GM19043 (cell line): Measurements from ENCODE around the gene NID2.

Experiments used
- ATAC-seq: cut with Tn5 transposase; IDR thresholded peaks from one replicate; pipeline ENCODE4 v1.9.1; 2021; ENCODE audit warnings: low read depth; ENCODE audit not compliant: unreplicated experiment

NID2 gene

DNA sequence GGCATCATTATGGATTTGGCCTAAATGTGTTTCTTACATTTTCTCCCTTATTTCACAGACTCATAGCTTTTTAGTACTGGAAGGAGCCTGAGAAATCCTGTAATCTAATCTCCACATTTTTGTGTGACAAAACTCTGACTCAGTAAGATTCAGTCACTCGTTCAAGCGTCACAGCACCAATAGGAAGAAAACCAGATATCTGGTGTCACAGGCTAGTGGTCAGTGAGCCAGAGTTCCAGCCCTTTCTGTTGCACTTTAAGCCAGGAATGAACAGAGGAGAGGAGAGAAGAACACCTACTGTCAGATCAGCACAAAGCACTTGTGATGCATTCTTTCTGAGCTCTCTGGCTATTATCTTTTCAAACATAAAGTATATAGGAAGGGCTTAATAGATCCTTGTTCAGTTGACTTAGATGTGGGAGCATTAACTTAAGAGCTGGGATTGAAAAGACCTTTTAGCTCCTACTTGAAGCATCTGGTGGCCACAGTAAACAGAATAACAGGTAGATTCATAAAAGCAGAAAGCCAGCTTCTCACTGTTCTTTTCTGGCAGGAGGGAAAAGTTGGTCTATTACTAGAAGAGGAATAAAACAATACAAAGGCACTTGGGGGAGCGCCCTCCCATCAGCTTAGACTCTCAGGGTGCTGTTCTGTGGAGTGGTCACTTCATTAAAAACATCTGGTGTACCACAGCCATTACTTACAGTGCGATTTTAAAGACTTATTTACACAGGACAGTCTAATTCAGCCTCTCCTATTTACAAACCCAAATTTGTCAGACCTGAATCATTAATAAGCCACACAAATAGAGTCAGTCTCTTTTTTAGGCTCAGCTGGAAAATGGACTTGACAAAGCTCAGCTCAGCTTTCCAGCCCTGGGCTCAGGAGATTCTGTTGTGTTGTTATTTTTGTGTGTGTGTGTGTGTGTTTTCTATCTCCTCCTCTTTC lies 12.2 kb upstream of the NID2 start:
- ATAC-seq, result no peak

- ATAC-seq, result no peak
Measured at GRCh38 chr14:52080158-52080800, 11.4 kb upstream of the NID2 start.

DNA sequence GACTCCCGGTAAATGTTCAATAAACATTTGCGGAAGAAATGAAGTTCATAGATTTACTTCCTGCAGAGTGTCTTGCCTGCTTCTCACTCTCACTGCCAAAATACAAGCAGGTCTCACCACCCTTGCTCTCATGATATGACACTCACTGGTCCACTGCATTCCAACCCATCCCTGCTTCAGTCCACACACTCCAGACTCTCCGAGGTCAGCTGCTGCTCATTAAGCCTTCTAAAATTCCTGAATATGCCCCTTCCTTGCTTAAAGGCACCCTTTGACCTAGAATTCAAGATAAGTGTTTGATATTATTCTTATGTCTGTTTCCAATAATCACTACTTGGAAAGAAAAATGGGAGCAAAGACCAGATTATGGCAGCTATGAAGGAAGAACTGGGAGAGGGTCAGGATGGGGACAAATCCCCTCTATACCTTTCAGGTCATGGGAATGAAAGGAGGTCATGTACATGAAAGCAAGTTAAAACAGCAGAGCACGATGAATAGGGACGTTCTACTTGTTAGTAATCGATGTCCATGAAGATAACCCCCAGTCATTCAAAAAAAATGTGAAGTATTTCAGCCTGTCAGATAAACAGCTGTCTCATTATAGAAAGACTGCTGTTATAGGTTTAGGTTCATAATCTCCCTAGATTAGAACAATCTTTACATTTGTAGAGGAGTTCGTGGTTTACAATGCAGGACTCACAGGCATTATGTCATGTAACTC lies 10.5 kb upstream of the NID2 start:
- no peak for ATAC-seq

GRCh38 chr14:52078721-52079120 lies 9.9 kb upstream of the NID2 start:
- ATAC-seq, result no peak

- ATAC-seq, result no peak
Measured at GRCh38 chr14:52078095-52078531, 9.3 kb upstream of the NID2 start.

GRCh38 chr14:52077256-52077979 lies 8.6 kb upstream of the NID2 start:
- no peak for ATAC-seq

GRCh38 chr14:52076334-52076733 lies 7.5 kb upstream of the NID2 start:
- ATAC-seq, result no peak

DNA sequence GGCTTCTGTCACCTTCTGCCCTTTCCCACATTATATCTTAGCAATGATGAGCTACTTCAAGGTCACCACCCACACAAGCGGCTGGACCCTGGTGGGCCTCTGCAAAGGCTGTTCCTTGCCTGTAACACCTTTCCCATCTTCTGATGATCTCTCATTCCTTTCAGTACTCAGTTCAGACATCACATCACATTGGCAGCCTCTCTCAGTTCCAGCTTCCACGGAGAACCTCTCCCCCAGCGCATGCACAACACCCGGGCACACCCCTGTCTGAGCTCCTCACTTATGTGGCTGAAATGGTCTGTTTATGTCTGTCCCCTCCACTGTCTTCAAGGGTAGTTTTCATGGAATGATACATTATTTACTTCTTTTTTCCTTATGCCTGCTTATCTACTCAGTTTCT lies 6.5 kb upstream of the NID2 start:
- ATAC-seq, result no peak

- ATAC-seq, result no peak
Measured at GRCh38 chr14:52073251-52073650, 4.4 kb upstream of the NID2 start.

DNA sequence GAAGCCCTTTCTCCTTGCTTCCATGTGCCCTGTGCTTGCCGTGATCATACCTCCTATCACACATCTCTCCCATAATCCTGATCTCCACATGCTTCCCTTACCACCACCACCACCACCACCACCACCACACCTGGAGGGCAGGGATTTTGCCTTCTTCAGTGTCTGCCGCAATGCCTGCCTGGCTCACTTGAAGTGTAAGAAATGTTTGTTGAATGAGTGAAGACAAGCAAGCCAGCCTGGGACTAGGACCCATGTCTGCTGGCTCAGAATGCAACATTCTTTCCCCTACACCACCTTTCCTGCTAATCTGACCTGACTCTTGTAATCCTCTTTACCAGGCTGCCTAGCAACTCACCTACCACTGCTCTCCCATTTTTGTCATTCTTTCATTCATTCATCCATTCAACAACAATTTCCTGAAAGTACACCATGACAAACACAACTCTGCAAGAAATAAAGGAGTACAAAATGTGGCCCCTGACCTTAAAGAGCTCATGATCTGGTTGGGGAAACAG lies 3.5 kb upstream of the NID2 start:
- ATAC-seq, result no peak

- ATAC-seq, result no peak
Measured at GRCh38 chr14:52071675-52072074, 2.8 kb upstream of the NID2 start.

- no peak for ATAC-seq
Measured at GRCh38 chr14:52070051-52070431, 1.2 kb upstream of the NID2 start.

DNA sequence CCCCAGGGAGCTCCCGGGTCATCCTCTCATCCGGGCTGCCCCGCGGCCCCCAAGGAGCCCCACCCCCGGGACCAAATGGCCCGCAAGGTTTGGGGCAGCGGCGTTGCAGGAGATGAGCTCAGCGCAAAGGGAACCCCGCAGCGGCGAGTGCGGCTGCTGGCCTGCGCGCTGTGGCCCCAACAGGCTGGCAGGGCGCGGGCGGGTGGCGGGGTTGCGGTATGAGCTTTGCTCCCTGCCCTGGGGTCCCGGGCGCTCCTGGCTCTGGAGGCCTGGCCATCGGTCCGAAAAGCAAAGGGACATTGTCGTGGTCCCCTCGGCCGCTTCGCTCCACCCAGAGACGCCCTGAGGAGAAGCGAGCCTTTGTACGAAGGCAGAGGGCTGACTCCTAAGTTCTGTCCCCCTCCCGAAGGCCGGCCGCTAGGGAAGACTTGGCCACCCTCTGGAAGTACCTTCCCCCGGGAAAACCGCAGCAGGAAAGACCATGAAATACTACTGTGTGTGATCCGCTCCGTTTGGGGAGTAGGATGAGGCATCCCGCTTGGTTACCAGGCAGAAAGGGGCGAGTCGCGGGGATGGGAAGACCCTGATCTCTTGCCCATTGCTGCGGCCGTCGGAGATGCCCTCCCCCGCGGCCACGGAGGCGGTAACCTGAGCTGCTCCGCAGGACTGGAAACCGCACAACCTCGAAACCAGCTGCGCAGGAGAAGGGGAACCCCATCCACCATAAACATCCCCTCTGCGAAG lies 620 bp upstream of the NID2 start:
- no peak for ATAC-seq

GRCh38 chr14:52067873-52068614 lies 815 bp downstream of the NID2 start:
- ATAC-seq, result no peak

DNA sequence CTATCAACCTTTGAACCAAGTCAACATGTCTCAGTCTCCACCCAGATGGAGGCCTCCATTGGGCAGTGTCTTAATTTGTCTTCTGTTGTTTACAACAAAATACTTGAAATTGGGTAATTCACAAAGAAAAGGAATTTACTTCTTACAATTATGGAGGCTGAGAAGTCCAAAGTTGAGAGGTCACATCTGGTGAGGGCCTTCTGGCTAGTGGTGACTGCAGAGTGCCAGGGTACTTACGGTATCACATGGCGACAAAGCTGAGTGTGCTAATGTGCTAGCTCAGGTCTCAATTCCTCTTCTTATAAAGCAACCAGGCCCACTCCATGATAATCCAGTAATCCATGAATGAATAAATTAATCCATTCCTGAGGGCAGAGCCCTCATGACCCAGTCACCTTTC lies 4.7 kb downstream of the NID2 start:
- ATAC-seq, result no peak

GRCh38 chr14:52063052-52063462 lies 5.8 kb downstream of the NID2 start:
- no peak for ATAC-seq

GRCh38 chr14:52061890-52062289 lies 7.0 kb downstream of the NID2 start:
- ATAC-seq, result no peak

DNA sequence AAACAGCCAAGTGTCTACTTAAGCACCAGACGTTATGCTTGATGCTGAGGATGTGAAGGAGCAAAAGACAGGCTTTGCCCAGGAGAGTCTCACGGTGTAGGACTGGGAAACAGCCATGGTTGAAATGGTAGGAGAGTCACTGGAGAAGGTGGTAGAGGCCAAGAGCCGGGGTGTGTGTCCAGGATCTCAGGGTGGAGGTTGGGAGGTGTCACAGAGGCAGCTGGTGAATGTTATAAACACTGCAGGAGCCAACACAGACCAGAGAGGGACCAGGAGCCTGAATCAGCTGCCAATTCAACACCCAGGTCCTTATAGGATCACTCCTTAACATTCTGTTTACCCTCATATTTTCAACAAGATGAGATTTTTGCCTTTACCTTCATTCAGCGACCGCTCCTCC lies 7.5 kb downstream of the NID2 start:
- ATAC-seq, result no peak

GRCh38 chr14:52060080-52060479 lies 8.8 kb downstream of the NID2 start:
- no peak for ATAC-seq
